SK-N-SH (cell line): ENCODE measurements around the gene PTK6. TPM values are rescaled to one million over a fixed set of nuclear protein-coding genes. Genes with fewer than 3 reads are reported as not detected.

Experiments used
- CTCF ChIA-PET: fragments of 300-600, 350-600 bp; formaldehyde crosslinking; extraction: SDS; loops from one replicate; lab custom pipeline; 2021; lab: Yijun Ruan, JAX
- POLR2A ChIA-PET: fragments of 350-600 bp; sonication (Branson Sonifier 250); formaldehyde crosslinking; extraction: SDS; loops from one replicate; lab custom pipeline; 2020; ENCODE audit warnings: antibody characterized with exemption, inconsistent platforms; lab: Yijun Ruan, JAX
- DNase-seq: peaks from one replicate; pipeline ENCODE4 v3.0.0; 2012
- H2AFZ ChIP-seq: fragments of 200-600 bp; sonication (generic); 2 replicates; pipeline ENCODE4 v1.8.1; 2016; ENCODE audit warnings: antibody characterized with exemption, mild to moderate bottlenecking, low read depth
- H3F3A ChIP-seq: fragments of 200-600 bp; sonication (generic); replicated peaks from 2 replicates; pipeline ENCODE3; 2016; ENCODE audit warnings: antibody characterized with exemption, mild to moderate bottlenecking; ENCODE audit not compliant: insufficient read depth
- H3K27ac ChIP-seq, 2 experiments: fragments of 200-500 bp in 1 of 2; fragments of 200-600 bp in 1 of 2; sonication (Bioruptor generic) in 1 of 2; sonication (generic), shearing (Covaris generic) in 1 of 2; 2 replicates each; pipeline versions ENCODE4 v1.5.1 to v1.6.1; 2014 to 2016; ENCODE audit warnings: low read depth in 2 of 2, inconsistent platforms in 1 of 2, low read length in 1 of 2, mild to moderate bottlenecking in 1 of 2, mixed read lengths in 1 of 2
- H3K27me3 ChIP-seq: fragments of 200-600 bp; sonication (generic), shearing (Covaris generic); 2 replicates; pipeline ENCODE4 v1.6.1; 2016; ENCODE audit warnings: mixed run types; ENCODE audit not compliant: insufficient read depth
- H3K36me3 ChIP-seq, 2 experiments: fragments of 200-500 bp in 1 of 2; fragments of 200-600 bp in 1 of 2; sonication (Bioruptor generic) in 1 of 2; sonication (generic) in 1 of 2; replicated peaks in 1 of 2; 2 replicates each; pipeline versions ENCODE3 to v1.5.1; 2014 to 2016; ENCODE audit warnings: low read length in 1 of 2, mild to moderate bottlenecking in 1 of 2; ENCODE audit not compliant: insufficient read depth in 2 of 2, control insufficient read depth in 1 of 2
- H3K4me1 ChIP-seq, 2 experiments: fragments of 200-500 bp in 1 of 2; fragments of 200-600 bp in 1 of 2; sonication (Bioruptor generic) in 1 of 2; sonication (generic), shearing (Covaris generic) in 1 of 2; 2 replicates each; pipeline versions ENCODE4 v1.5.1 to v1.6.1; 2014 to 2016; ENCODE audit warnings: low read depth in 1 of 2, low read length in 1 of 2, mixed run types in 1 of 2; ENCODE audit not compliant: insufficient read depth in 2 of 2, control insufficient read depth in 1 of 2
- H3K4me2 ChIP-seq: fragments of 200-600 bp; sonication (generic), shearing (Covaris generic); 2 replicates; pipeline ENCODE4 v1.6.1; 2017; ENCODE audit warnings: mixed run types
- H3K4me3 ChIP-seq, 2 experiments: fragments of 200-500 bp in 1 of 2; fragments of 200-600 bp in 1 of 2; sonication (Bioruptor generic) in 1 of 2; sonication (generic), shearing (Covaris generic) in 1 of 2; 2 replicates each; pipeline versions ENCODE4 v1.5.1 to v1.8.1; 2014 to 2016; ENCODE audit warnings: low read depth in 2 of 2, inconsistent platforms in 1 of 2, low read length in 1 of 2, mild to moderate bottlenecking in 1 of 2, mixed read lengths in 1 of 2, moderate library complexity in 1 of 2
- H3K79me2 ChIP-seq: fragments of 200-600 bp; sonication (generic); 2 replicates; pipeline ENCODE4 v1.8.1; 2017; ENCODE audit warnings: mild to moderate bottlenecking; ENCODE audit not compliant: insufficient read depth
- H3K9ac ChIP-seq: fragments of 200-600 bp; sonication (generic); 2 replicates; pipeline ENCODE4 v1.6.1; 2017; ENCODE audit warnings: mixed run types
- H3K9me2 ChIP-seq: fragments of 200-600 bp; sonication (generic); 2 replicates; pipeline ENCODE4 v1.6.1; 2017; ENCODE audit warnings: mixed run types
- H3K9me3 ChIP-seq: fragments of 200-600 bp; sonication (generic); 2 replicates; pipeline ENCODE4 v1.6.1; 2017; ENCODE audit warnings: mixed run types, mild to moderate bottlenecking, moderate library complexity
- H4K20me1 ChIP-seq: fragments of 200-600 bp; sonication (generic); 2 replicates; pipeline ENCODE4 v1.6.1; 2017; ENCODE audit warnings: mild to moderate bottlenecking, mixed run types; ENCODE audit not compliant: insufficient read depth
- CHD2 ChIP-seq: fragments of 150-350 bp; IDR thresholded peaks from 2 replicates; pipeline ENCODE4 v1.6.1; 2018; ENCODE audit warnings: low read length; ENCODE audit not compliant: partially characterized antibody
- CTCF ChIP-seq: fragments of 200-600 bp; sonication (generic); IDR thresholded peaks from 2 replicates; pipeline ENCODE4 v1.6.1; 2017; ENCODE audit warnings: antibody characterized with exemption, mild to moderate bottlenecking, moderate library complexity
- ELF1 ChIP-seq: IDR thresholded peaks from 2 replicates; pipeline ENCODE4 v1.4.0; 2012
- FOSL2 ChIP-seq: IDR thresholded peaks from 2 replicates; pipeline ENCODE4 v1.4.0; 2012; ENCODE audit warnings: low read depth, mild to moderate bottlenecking, moderate library complexity, borderline replicate concordance
- GABPA ChIP-seq: IDR thresholded peaks from 2 replicates; pipeline ENCODE4 v1.4.0; 2012; ENCODE audit warnings: low read depth, mild to moderate bottlenecking
- IRF3 ChIP-seq: fragments of 150-350 bp; IDR thresholded peaks from 2 replicates; pipeline ENCODE4 v1.6.1; 2016; ENCODE audit warnings: mild to moderate bottlenecking, low read depth, low read length
- MAX ChIP-seq: IDR thresholded peaks from 2 replicates; pipeline ENCODE4 v1.4.0; 2012; ENCODE audit warnings: low read depth
- MXI1 ChIP-seq: IDR thresholded peaks from 2 replicates; pipeline ENCODE4 v1.6.1; 2012; ENCODE audit warnings: mild to moderate bottlenecking, low read depth, low read length, improper control_type of control experiment
- NRF1 ChIP-seq: IDR thresholded peaks from 2 replicates; pipeline ENCODE4 v1.6.1; 2012; ENCODE audit warnings: low read depth, mild to moderate bottlenecking, low read length
- POLR2AphosphoS5 ChIP-seq: IDR thresholded peaks from 2 replicates; pipeline ENCODE4 v1.6.1; 2012; ENCODE audit warnings: low read depth, low read length
- RAD21 ChIP-seq: IDR thresholded peaks from 2 replicates; pipeline ENCODE4 v1.6.1; 2012; ENCODE audit warnings: mild to moderate bottlenecking, low read length
- REST ChIP-seq: IDR thresholded peaks from 2 replicates; pipeline ENCODE4 v1.6.1; 2012; ENCODE audit warnings: mild to moderate bottlenecking, low read depth, low read length, moderate library complexity
- RFX5 ChIP-seq: IDR thresholded peaks from 2 replicates; pipeline ENCODE4 v1.6.1; 2012; ENCODE audit warnings: mild to moderate bottlenecking, improper control_type of control experiment, low read length
- TEAD4 ChIP-seq: IDR thresholded peaks from 2 replicates; pipeline ENCODE4 v1.4.0; 2012; ENCODE audit warnings: mild to moderate bottlenecking, borderline replicate concordance; ENCODE audit not compliant: insufficient read depth
- USF2 ChIP-seq: fragments of 150-350 bp; IDR thresholded peaks from 2 replicates; pipeline ENCODE4 v1.6.1; 2017; ENCODE audit warnings: antibody characterized with exemption, low read length, low read depth, borderline replicate concordance
- YY1 ChIP-seq: IDR thresholded peaks from 2 replicates; pipeline ENCODE4 v1.4.0; 2012; ENCODE audit warnings: low read depth, mild to moderate bottlenecking
- WGBS: methylation state at CpG from one replicate; pipeline ENCODE4 v1.1.6; 2017; ENCODE audit warnings: low lambda C conversion rate; 5-methylcytosine and 5-hydroxymethylcytosine counted together
- polyA plus RNA-seq, 3 experiments: library from polyadenylated mRNA; depleted of rRNA; stranded (reverse); fragments of >200 nt; gene quantifications; 2 replicates each; pipeline ENCODE4 v1.2.3, GENCODE V29; 2012

The PTK6 gene
- polyA plus RNA-seq, 1 of the 3 experiments (the other 2 are of a cell fraction) = 0.07 TPM

GRCh38 chr20:63567136-63567385, 29.9 kb upstream of the PTK6 start:
- POLR2A ChIA-PET = no interaction called here

GRCh38 chr20:63566395-63567135, 29.4 kb upstream of the PTK6 start:
- Histone ChIP-seq H3K9me3 (no peaks in the 10 kb centered on the region), H3K4me1 (no peaks in the 10 kb centered on the region), H3K9ac (no peak overlapping the region), H3K79me2 (no peaks in the 10 kb centered on the region), H2AFZ (no peak overlapping the region), H3K36me3 (peaks cover 0 to 27% of the 10 kb centered on the region in 2 experiments), H3K4me3 (no peak overlapping the region), H4K20me1 (no peaks in the 10 kb centered on the region), H3K27ac (no peak overlapping the region), H3K9me2 (no peaks in the 10 kb centered on the region), H3F3A (no peaks in the 10 kb centered on the region), H3K4me2 (no peak overlapping the region), H3K27me3 (no peaks in the 10 kb centered on the region)
- ChIA-PET POLR2A (no interaction called here), CTCF (interaction anchor here (0.8 to 3.6 kb wide), 2 partner anchors 29 to 70 kb away, joined by 3 to 12 read pairs; partner anchors contain the start of gene PTK6)
- 92% methylated on average over 37 of the region's 46 CpGs for WGBS
- TF ChIP-seq REST (no peak), GABPA (no peak), FOSL2 (no peak), IRF3 (no peak), MAX (no peak), CHD2 (no peak), MXI1 (no peak), ELF1 (no peak), YY1 (no peak)
- no peak for DNase-seq

More at GRCh38 chr20:63567136-63567385, 29.9 kb upstream of the PTK6 start:
- TF ChIP-seq RAD21 = no peak
- TF ChIP-seq POLR2AphosphoS5 = no peak
- no peak for TF ChIP-seq USF2
- TF ChIP-seq FOSL2 = no peak
- no peak for TF ChIP-seq NRF1
- no peak for TF ChIP-seq RFX5
- no peak for TF ChIP-seq TEAD4
- no peak for TF ChIP-seq CTCF
- H3K9ac ChIP-seq = no peak overlapping the region
- 93% methylated on average over 17 of the region's 22 CpGs for WGBS
- H3K27me3 ChIP-seq = no peaks in the 10 kb centered on the region
- no peak overlapping the region for H2AFZ ChIP-seq
- no peak overlapping the region for H3K4me3 ChIP-seq
- no peaks in the 10 kb centered on the region for H4K20me1 ChIP-seq
- no peaks in the 10 kb centered on the region for H3K9me2 ChIP-seq
- H3K27ac ChIP-seq = no peak overlapping the region
- CTCF ChIA-PET = interaction anchor here (0.8 to 3.6 kb wide), 2 partner anchors 29 to 71 kb away, joined by 3 to 12 read pairs; partner anchors contain the start of gene PTK6
- H3F3A ChIP-seq = no peaks in the 10 kb centered on the region
- H3K79me2 ChIP-seq = no peaks in the 10 kb centered on the region
- peaks cover 0 to 28% of the 10 kb centered on the region in 2 experiments for H3K36me3 ChIP-seq
- DNase-seq = no peak
- H3K4me2 ChIP-seq = no peak overlapping the region
- no peaks in the 10 kb centered on the region for H3K9me3 ChIP-seq
- no peaks in the 10 kb centered on the region for H3K4me1 ChIP-seq
